LNCaP clone FGC (cell line): Measurements from ENCODE around the gene NME5.
"Not testable (repeated sequence)": the region's sequence is repeated elsewhere in the genome, so short reads cannot be mapped to it uniquely, and the experiment has no call there.

Experiments
- DNase-seq: peaks from one replicate; pipeline ENCODE4 v3.0.0-alpha.2; 2011; ENCODE audit warnings: low read depth
- H3K4me3 ChIP-seq: 2 replicates; pipeline ENCODE4 v1.5.1; 2011; ENCODE audit warnings: mild to moderate bottlenecking, low read depth, low read length, control low read depth
- CTCF ChIP-seq: IDR thresholded peaks from 2 replicates; pipeline ENCODE4 v1.5.1; 2012; ENCODE audit warnings: mild to moderate bottlenecking; ENCODE audit not compliant: control insufficient read depth, insufficient read depth; ENCODE audit errors: extremely low read depth

The NME5 gene

DNA sequence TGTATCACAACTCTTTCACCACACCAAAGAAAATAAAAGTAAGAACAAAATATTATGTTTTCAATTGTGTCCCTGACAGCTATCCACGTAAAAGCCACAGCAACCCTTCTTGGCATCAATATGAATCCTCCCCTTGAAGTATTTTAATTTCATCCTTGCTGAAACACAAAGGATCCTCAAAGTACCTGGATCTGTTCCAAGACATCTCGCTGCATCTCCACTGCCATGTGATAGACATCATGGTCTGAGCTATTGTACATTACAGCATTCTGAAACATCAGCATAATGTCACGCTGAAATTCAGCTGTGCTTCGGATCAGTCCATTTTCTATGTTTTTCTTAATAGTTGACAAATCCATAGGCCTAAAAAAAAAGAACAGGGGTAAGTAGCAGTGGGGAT is 21.5 kb upstream of the NME5 start:
- no peak overlapping the region for H3K4me3 ChIP-seq
- no peak for TF ChIP-seq CTCF

DNA sequence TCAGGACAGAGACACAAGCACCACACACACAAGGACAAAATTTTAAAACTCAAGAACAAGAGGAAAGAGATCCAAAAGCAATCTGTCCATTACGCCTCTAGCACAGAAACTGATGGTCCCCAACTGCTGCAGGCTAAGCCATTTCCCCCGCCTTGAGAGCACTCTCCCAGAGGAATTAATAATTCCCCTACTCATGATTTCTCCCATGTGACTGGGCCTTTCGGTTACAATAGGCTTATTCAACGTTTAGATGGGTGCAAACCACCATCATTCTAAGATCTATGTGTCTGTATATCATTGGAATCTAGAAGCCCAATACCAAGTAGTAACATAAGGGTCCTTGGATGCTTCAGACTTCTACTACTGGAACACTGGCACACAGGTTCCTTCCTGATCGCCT is 20.4 kb upstream of the NME5 start:
- no peak overlapping the region for H3K4me3 ChIP-seq
- DNase-seq = no peak
- no peak for TF ChIP-seq CTCF

More for the DNA sequence above, 21.5 kb upstream of the NME5 start:
- no peak for DNase-seq

GRCh38 chr5:138157626-138158025 is 18.4 kb upstream of the NME5 start:
- no peak overlapping the region for H3K4me3 ChIP-seq
- DNase-seq = no peak
- no peak for TF ChIP-seq CTCF

GRCh38 chr5:138155977-138156376 is 16.7 kb upstream of the NME5 start:
- H3K4me3 ChIP-seq, DNase-seq: not testable (repeated sequence)

- no peak overlapping the region for H3K4me3 ChIP-seq
- no peak for TF ChIP-seq CTCF
- DNase-seq = no peak
Observed at GRCh38 chr5:138149530-138149929, 10.3 kb upstream of the NME5 start.

- DNase-seq = no peak
- no peak for TF ChIP-seq CTCF
Observed at GRCh38 chr5:138148811-138149210, 9.6 kb upstream of the NME5 start.

GRCh38 chr5:138143578-138143977 is 4.3 kb upstream of the NME5 start:
- H3K4me3 ChIP-seq, DNase-seq: not testable (repeated sequence)

More at GRCh38 chr5:138148811-138149210, 9.6 kb upstream of the NME5 start:
- H3K4me3 ChIP-seq = no peak overlapping the region

DNA sequence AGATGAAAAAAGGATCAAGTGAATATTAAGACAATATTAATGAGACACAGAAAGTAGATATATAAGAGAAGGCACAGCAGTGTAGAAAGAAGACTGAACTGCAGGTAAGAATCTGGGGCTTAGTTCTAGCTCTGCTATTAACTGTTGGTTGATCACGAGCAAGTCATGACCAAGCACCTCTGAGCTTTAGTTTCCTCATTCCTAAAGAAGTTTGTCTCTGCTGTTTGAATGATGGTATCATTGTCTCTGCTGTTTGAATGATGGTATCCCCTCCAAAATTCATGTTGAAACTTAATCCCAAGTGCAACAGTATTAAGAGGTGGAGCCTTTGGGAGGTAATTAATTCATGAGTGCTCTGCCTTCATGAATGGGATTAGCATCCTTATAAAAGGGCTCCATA is 2.5 kb upstream of the NME5 start:
- H3K4me3 ChIP-seq = no peak overlapping the region
- no peak for DNase-seq
- no peak for TF ChIP-seq CTCF
